Measurements from ENCODE around the gene PSMA1. TPM values are rescaled to one million over a fixed set of nuclear protein-coding genes. Genes with fewer than 3 reads are reported as not detected.

PSMA1 gene
- total and polyA plus RNA-seq, 2 of the 8 experiments (the other 6 are each of a cell fraction or from before 2014, with no cell fraction given) = 148 to 159 TPM

DNA sequence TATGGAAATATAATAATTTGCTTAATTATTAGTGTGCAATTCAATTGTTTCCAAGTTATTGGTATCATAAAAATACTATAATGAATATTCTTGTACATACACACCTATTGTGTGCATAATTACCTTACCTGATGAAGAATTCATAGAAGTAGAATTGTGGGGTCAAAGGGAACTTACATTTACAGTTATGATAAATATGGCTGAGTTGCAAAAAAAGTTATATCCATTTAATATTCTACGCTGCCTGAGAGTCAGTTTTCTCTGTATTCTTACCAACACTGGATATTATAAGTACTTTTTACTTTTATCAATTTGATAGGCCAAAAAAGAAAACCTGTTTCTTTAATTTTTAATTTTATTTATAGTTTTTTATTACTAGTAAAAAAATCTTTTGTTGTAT, 2.1 kb upstream of the PSMA1 start:
- DNase-seq (ENCODE audit: low read depth in 1 of 2, low spot score in 2 of 2) (no peak), FAIRE-seq (no peak)
- Histone ChIP-seq H2AK5ac (ENCODE audit: low read depth, low read length) (no peak overlapping the region), H3K56ac (replicated peaks; ENCODE audit: insufficient read length, low read depth, low read length) (no peak overlapping the region), H3K9me3 (ENCODE audit: insufficient read depth in 2 of 2, low read depth in 1 of 2, low read length in 1 of 2) (no peaks in the 10 kb centered on the region), H4K91ac (replicated peaks; ENCODE audit: insufficient read length, low read length) (no peak overlapping the region), H3K9ac (replicated peaks in 1 of 4; ENCODE audit: extremely low read depth in 1 of 4, low read depth in 3 of 4, low read length in 3 of 4) (no peak overlapping the region), H4K20me1 (replicated peaks in 1 of 2; ENCODE audit: control insufficient read depth in 1 of 2, insufficient read depth in 2 of 2, low read length in 2 of 2) (no peaks in the 10 kb centered on the region), H2BK12ac (ENCODE audit: low read depth, low read length) (no peak overlapping the region), H3K27ac (ENCODE audit: low read depth, low read length) (no peak overlapping the region), H2BK20ac (ENCODE audit: low read length) (no peak overlapping the region), H2AFZ (ENCODE audit: low read length) (no peak overlapping the region), H4K5ac (ENCODE audit: insufficient read length, low read depth, low read length) (no peak overlapping the region), H3K23me2 (ENCODE audit: low read depth, low read length) (peaks cover 4% of the 10 kb centered on the region), H3K79me2 (ENCODE audit: control insufficient read depth in 1 of 2, insufficient read depth in 2 of 2, low read length in 2 of 2) (peaks cover 0 to 17% of the 10 kb centered on the region in 2 experiments; a peak in 3 of 4 replicates), H3K4me1 (replicated peaks in 1 of 4; ENCODE audit: control insufficient read depth in 3 of 4, insufficient read depth in 4 of 4, low read length in 3 of 4) (peaks cover 0 to 2% (median 0%) of the 10 kb centered on the region in 4 experiments; a peak in 2 of 7 replicates), H2BK120ac (replicated peaks; ENCODE audit: low read depth, low read length) (no peak overlapping the region), H4K8ac (ENCODE audit: extremely low read depth, insufficient read depth, low read length) (no peak overlapping the region), H2BK15ac (ENCODE audit: low read length) (no peak overlapping the region), H3K23ac (ENCODE audit: insufficient read length) (no peak overlapping the region), H2BK5ac (ENCODE audit: low read depth, low read length) (no peak overlapping the region), H3K4ac (replicated peaks; ENCODE audit: insufficient read length, low read depth, low read length) (no peak overlapping the region), H3K4me2 (ENCODE audit: insufficient read depth in 1 of 2, low read depth in 2 of 2, low read length in 2 of 2) (no peak overlapping the region), H3K18ac (ENCODE audit: extremely low read depth, low read length) (no peak overlapping the region), H3K27me3 (replicated peaks in 1 of 4; ENCODE audit: control insufficient read depth in 3 of 4, extremely low read depth in 1 of 4, insufficient read depth in 3 of 4, low read length in 3 of 4) (no peaks in the 10 kb centered on the region), H3K14ac (ENCODE audit: insufficient read length) (no peak overlapping the region), H3K4me3 (ENCODE audit: extremely low read depth in 1 of 4, insufficient read depth in 2 of 4, low read depth in 3 of 4, low read length in 4 of 4) (no peak overlapping the region), H3K79me1 (ENCODE audit: low read depth, low read length) (no peaks in the 10 kb centered on the region), H3K36me3 (ENCODE audit: control insufficient read depth in 2 of 4, insufficient read depth in 4 of 4, low read length in 3 of 4) (peaks cover 0 to 11% (median 4%) of the 10 kb centered on the region in 4 experiments; a peak in 7 of 8 replicates)
- CTCF ChIA-PET (ENCODE audit: partially characterized antibody) = interaction anchor here (0.6 to 2.6 kb wide), 3 partner anchors 10 to 385 kb away, joined by 3 to 11 read pairs (median 5); no protein-coding TSS in a partner anchor
- no peak for TF ChIP-seq KDM1A (IDR thresholded peaks at IDR 0.05; ENCODE audit: borderline replicate concordance, low read length)
- TF ChIP-seq SAP30 (IDR thresholded peaks at IDR 0.05; ENCODE audit: insufficient read depth, insufficient replicate concordance, low read length) = no peak
- TF ChIP-seq RAD21 (IDR thresholded peaks at IDR 0.05 in 1 of 2, conservative IDR thresholded peaks at IDR 0.05 in 1 of 2; ENCODE audit: low read depth in 2 of 2, low read length in 2 of 2) = no peak
- TF ChIP-seq GABPA (IDR thresholded peaks at IDR 0.05; ENCODE audit: borderline replicate concordance, insufficient read depth, low read length) = no peak
- TF ChIP-seq ASH2L (IDR thresholded peaks at IDR 0.05; ENCODE audit: low read length) = no peak
- no peak for TF ChIP-seq HDAC2 (IDR thresholded peaks at IDR 0.05; ENCODE audit: borderline replicate concordance in 1 of 2, low read depth in 2 of 2, low read length in 2 of 2)
- no peak for TF ChIP-seq TCF12 (IDR thresholded peaks at IDR 0.05; ENCODE audit: low read depth, low read length)
- TF ChIP-seq POLR2AphosphoS5 (IDR thresholded peaks at IDR 0.05; ENCODE audit: low read depth, low read length) = no peak
- TF ChIP-seq SIRT6 (IDR thresholded peaks at IDR 0.05; ENCODE audit: low read length) = no peak
- TF ChIP-seq SRF (IDR thresholded peaks at IDR 0.05; ENCODE audit: low read depth, low read length) = no peak
- TF ChIP-seq EP300 (IDR thresholded peaks at IDR 0.05; ENCODE audit: borderline replicate concordance in 1 of 2, low read depth in 2 of 2, low read length in 2 of 2) = no peak
- no peak for TF ChIP-seq TBP (IDR thresholded peaks at IDR 0.05; ENCODE audit: low read depth, low read length)
- POLR2A ChIA-PET (ENCODE audit: partially characterized antibody) = no interaction called here
- 93% methylated on average over 1 of the region's 1 CpG; no CpG with 5 or more reads in 1 of the 2 experiments for WGBS, 2 experiments (ENCODE audit: extremely low coverage in 1 of 2, insufficient coverage in 1 of 2, insufficient read length in 1 of 2, insufficient replicate concordance in 2 of 2, low coverage in 1 of 2, low lambda C conversion rate in 2 of 2, missing lambda C conversion rate in 1 of 2)

Measured in H1 (cell line).